WTC11 (cell line): ENCODE measurements around the gene MFSD2A.

Source experiments
- ESRRA ChIP-seq: sonication (generic); formaldehyde crosslinking; IDR thresholded peaks from 2 replicates; pipeline ENCODE4 v1.8.1; 2022; ENCODE audit warnings: mild to moderate bottlenecking, missing genetic modification reagents, borderline replicate concordance
- ETV6 ChIP-seq: sonication (generic); formaldehyde crosslinking; IDR thresholded peaks from 2 replicates; pipeline ENCODE4 v1.8.1; 2022; ENCODE audit warnings: mild to moderate bottlenecking, missing genetic modification reagents
- IRF2 ChIP-seq: sonication (generic); formaldehyde crosslinking; IDR thresholded peaks from 2 replicates; pipeline ENCODE4 v1.8.0; 2022; ENCODE audit warnings: low read depth, missing genetic modification reagents, borderline replicate concordance
- ZNF396 ChIP-seq: fragments of 250-450 bp; sonication (Bioruptor Pico); IDR thresholded peaks from 2 replicates; pipeline ENCODE4 v1.8.0; 2021; ENCODE audit warnings: mild to moderate bottlenecking, moderate library complexity, borderline replicate concordance
- TF ChIP-seq, protein P1 (sequence below): sonication (generic); formaldehyde crosslinking; conservative IDR thresholded peaks from 2 replicates; pipeline ENCODE4 v1.8.1; 2022; ENCODE audit warnings: mild to moderate bottlenecking, missing genetic modification reagents
- TF ChIP-seq, protein P2 (sequence below): sonication (generic); formaldehyde crosslinking; IDR thresholded peaks from 2 replicates; pipeline ENCODE4 v1.8.0; 2023; ENCODE audit warnings: missing genetic modification reagents
- TF ChIP-seq, protein P3 (sequence below): fragments of 200-600 bp; IDR thresholded peaks from 2 replicates; pipeline ENCODE4 v1.8.0; 2022; ENCODE audit warnings: antibody characterized with exemption

DNA sequence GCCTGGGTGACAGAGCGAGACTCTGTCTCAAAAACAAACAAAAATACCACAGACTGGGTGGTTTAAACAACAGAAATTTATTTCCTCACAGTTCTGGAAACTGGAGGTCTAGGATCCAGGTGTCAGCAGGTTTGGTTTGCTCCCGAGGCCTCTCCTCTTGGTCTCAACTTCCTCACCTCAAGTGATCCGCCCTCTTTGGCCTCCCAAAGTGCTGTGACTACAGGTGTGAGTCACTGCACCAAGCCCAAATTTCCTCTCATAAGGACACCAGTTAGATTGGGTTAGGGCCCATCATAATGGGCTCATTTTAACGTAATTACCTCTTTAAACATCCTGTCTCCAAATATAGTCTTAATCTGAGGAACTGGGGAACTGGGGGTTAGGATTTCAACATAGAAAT is 35.5 kb downstream of the MFSD2A start:
- TF ChIP-seq ZNF396 (CRISPR knock-in tag) (no peak), IRF2 (CRISPR knock-in tag) (no peak), ESRRA (CRISPR knock-in tag) (no peak), ETV6 (CRISPR knock-in tag) (no peak)
- TF ChIP-seq, protein P1, sequence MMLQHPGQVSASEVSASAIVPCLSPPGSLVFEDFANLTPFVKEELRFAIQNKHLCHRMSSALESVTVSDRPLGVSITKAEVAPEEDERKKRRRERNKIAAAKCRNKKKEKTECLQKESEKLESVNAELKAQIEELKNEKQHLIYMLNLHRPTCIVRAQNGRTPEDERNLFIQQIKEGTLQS, result no peak
- TF ChIP-seq, protein P2, sequence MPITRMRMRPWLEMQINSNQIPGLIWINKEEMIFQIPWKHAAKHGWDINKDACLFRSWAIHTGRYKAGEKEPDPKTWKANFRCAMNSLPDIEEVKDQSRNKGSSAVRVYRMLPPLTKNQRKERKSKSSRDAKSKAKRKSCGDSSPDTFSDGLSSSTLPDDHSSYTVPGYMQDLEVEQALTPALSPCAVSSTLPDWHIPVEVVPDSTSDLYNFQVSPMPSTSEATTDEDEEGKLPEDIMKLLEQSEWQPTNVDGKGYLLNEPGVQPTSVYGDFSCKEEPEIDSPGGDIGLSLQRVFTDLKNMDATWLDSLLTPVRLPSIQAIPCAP (CRISPR knock-in tag), result no peak
- TF ChIP-seq, protein P3, sequence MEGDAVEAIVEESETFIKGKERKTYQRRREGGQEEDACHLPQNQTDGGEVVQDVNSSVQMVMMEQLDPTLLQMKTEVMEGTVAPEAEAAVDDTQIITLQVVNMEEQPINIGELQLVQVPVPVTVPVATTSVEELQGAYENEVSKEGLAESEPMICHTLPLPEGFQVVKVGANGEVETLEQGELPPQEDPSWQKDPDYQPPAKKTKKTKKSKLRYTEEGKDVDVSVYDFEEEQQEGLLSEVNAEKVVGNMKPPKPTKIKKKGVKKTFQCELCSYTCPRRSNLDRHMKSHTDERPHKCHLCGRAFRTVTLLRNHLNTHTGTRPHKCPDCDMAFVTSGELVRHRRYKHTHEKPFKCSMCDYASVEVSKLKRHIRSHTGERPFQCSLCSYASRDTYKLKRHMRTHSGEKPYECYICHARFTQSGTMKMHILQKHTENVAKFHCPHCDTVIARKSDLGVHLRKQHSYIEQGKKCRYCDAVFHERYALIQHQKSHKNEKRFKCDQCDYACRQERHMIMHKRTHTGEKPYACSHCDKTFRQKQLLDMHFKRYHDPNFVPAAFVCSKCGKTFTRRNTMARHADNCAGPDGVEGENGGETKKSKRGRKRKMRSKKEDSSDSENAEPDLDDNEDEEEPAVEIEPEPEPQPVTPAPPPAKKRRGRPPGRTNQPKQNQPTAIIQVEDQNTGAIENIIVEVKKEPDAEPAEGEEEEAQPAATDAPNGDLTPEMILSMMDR, result no peak
